A549 (cell line): ENCODE data around the gene TMPRSS2.

Experiments
- CTCF ChIP-seq: fragments of >200 bp; sonication (Bioruptor Twin); formaldehyde crosslinking; IDR thresholded peaks from 3 replicates; pipeline ENCODE4 v1.5.1; 2016
- ELK1 ChIP-seq: fragments of 150-350 bp; IDR thresholded peaks from 2 replicates; pipeline ENCODE4 v1.6.1; 2014; ENCODE audit warnings: low read depth, mild to moderate bottlenecking, low read length
- EP300 ChIP-seq, 2 experiments: fragments of >200 bp; sonication (Bioruptor Twin); formaldehyde crosslinking; IDR thresholded peaks; 2 replicates in 1 of 2; 3 replicates in 1 of 2; pipeline ENCODE4 v1.6.1; 2016 to 2017
- KDM5A ChIP-seq: fragments of 200-600 bp; sonication (generic); IDR thresholded peaks from 2 replicates; pipeline ENCODE4 v1.6.1; 2016; ENCODE audit warnings: antibody characterized with exemption, mild to moderate bottlenecking
- MAX ChIP-seq: IDR thresholded peaks from 2 replicates; pipeline ENCODE4 v1.6.1; 2012
- RFX5 ChIP-seq: fragments of 450-650 bp; IDR thresholded peaks from 2 replicates; pipeline ENCODE4 v1.7.1; 2014; ENCODE audit warnings: antibody characterized with exemption, mild to moderate bottlenecking, moderate library complexity
- SMC3 ChIP-seq: fragments of >200 bp; sonication (Bioruptor Twin); formaldehyde crosslinking; IDR thresholded peaks from 3 replicates; pipeline ENCODE4 v1.6.1; 2018; ENCODE audit warnings: inconsistent platforms

GRCh38 chr21:41552254-41552653 is 44.3 kb upstream of the TMPRSS2 start:
- TF ChIP-seq ELK1 (no peak), RFX5 (no peak), CTCF (no peak), KDM5A (no peak), EP300 (IDR thresholded peaks at IDR 0.05) (no peak), SMC3 (no peak), MAX (no peak)
